Activated CD8-positive, alpha-beta memory T cell treated with anti-CD3 and anti-CD28 coated beads for 1 hour (primary cell): ENCODE measurements around the gene IPO4.

Source experiments
- DNase-seq, 2 donors: peaks; one replicate each; pipeline ENCODE4 v3.0.0-alpha.2; 2020; ENCODE audit warnings: low read depth in 1 of 2; ENCODE audit errors: extremely low read depth in 1 of 2

IPO4 gene

GRCh38 chr14:24177041-24177825 lies 11.4 kb downstream of the IPO4 start:
- DNase-seq, result no peak

- no peak for DNase-seq
Observed at GRCh38 chr14:24176599-24176998, 12.0 kb downstream of the IPO4 start.

GRCh38 chr14:24172871-24173281 lies 15.7 kb downstream of the IPO4 start:
- DNase-seq, result no peak

GRCh38 chr14:24172261-24172860 lies 16.3 kb downstream of the IPO4 start:
- no peak for DNase-seq

DNA sequence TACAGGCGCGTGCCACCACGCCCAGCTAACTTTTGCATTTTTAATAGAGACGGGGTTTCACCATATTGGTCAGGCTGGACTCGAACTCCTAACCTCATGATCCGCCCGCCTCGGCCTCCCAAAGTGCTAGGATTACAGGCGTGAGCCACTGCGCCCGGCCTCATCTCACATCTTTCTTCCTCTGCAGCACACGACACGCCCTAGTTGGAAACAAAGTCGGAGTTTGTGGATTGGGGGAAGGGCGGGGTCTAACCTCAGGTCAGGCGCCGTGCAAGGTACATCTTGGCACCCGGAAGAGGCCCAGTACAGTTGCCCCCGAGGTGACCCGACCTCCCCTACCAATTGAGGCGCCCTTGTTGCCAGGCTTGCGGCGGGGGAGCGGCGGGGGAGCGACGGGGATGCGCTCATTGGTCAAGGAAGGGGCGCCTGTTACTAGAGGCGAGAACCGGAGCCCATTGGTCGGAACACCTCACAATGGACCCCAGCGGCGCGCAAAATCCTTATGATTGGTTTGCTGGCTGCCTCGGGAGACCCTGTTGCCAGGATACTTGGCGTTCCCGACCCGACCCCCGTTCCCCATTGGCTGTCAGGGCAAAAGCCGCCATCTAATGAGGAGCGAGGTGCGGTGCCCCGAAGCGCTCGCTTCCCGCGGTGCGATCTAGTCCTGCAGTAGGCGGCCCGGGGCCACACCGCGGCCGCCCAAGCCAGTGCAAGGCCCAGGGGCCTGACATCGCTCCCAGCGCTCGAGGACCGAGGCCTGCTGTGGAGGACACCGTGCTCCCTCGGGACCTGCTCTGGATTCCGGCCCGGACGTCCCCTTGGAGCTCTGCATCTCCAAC lies 17.0 kb downstream of the IPO4 start, which contains the start of gene REC8:
Gene REC8, plus strand, starts transcription at position 659 of the 839 bp plus-strand sequence. CDS start 473 bp downstream, outside the sequence.
- peak; percentile 56 to 63 for DNase-seq

DNA sequence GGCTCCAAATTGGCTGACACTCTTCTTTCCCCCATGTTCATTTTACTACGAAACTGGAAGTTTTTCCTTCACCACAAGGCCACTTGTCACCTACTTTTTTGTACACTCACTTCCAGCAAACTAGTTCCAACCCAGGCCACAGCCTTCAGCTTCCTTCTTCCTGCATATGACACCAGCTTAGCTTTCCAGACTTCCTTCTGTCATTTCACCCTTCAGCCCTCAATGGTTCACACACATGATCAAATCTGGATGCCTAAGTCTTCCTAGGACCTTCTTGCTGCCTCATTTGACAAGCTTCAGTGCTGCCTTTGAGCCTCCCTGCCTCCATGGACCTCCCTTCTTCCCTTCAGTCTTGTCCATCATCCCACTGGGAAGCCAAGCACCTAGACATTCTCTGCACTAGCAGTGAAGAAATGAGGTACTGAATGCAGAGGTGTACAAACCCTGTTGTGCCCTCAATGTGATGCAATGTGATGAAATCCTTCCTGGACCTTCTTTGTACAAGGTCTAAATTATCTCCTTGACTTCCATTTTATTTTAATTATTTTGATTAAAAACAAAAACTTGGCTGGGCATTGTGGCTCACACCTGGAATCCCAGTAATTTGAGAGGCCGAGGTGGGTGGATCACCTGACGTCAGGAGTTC lies 21.0 kb downstream of the IPO4 start:
- no peak for DNase-seq

GRCh38 chr14:24165785-24166184 lies 22.8 kb downstream of the IPO4 start:
- no peak for DNase-seq

GRCh38 chr14:24164518-24164991 lies 24.1 kb downstream of the IPO4 start:
- no peak for DNase-seq

DNA sequence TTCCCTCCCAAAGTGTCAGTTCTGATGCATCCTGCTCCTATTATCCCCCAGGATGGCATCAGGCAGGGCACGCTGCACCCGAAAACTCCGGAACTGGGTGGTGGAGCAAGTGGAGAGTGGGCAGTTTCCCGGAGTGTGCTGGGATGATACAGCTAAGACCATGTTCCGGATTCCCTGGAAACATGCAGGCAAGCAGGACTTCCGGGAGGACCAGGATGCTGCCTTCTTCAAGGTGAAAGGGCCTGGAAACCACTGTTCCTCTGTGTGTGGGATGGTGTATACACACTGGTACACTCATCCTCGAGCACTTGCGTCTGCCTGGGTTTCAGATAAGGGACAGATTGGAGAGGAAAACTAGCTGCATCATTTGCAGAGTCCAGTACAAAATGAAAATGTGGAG lies 26.5 kb downstream of the IPO4 start:
- DNase-seq, result no peak

GRCh38 chr14:24160850-24161804 lies 27.5 kb downstream of the IPO4 start, which contains the start of gene IRF9:
Gene IRF9, plus strand, starts transcription at chr14:24161265. Its CDS starts 880 bp downstream, at chr14:24162145.
- peak; percentile 94 for DNase-seq

GRCh38 chr14:24160499-24160849 lies 28.1 kb downstream of the IPO4 start:
- no peak for DNase-seq

GRCh38 chr14:24159777-24160498 lies 28.7 kb downstream of the IPO4 start:
- DNase-seq, result no peak

- no peak for DNase-seq
Observed at GRCh38 chr14:24157331-24157730, 31.3 kb downstream of the IPO4 start.

DNA sequence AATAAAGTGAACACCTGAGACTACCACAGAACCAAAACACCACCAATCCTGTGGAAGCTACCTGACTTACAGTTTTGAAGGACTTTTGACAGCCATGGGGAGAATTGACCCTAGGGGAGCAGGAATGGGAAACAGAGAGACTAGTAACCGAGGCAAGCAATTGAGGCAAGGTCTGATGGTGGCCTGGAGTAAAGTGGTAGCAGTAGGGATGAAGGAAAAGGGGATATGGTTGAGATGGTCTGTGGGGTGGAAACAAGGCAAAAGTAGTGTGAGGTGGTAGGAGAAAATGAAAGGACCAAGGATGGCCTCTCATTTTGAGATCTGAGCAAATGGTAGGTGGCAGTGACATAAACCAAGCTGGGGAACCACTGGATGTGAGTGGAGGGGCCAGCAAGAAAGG lies 31.8 kb downstream of the IPO4 start:
- DNase-seq, result no peak

- no peak for DNase-seq
Observed at GRCh38 chr14:24155100-24155499, 33.5 kb downstream of the IPO4 start.

DNA sequence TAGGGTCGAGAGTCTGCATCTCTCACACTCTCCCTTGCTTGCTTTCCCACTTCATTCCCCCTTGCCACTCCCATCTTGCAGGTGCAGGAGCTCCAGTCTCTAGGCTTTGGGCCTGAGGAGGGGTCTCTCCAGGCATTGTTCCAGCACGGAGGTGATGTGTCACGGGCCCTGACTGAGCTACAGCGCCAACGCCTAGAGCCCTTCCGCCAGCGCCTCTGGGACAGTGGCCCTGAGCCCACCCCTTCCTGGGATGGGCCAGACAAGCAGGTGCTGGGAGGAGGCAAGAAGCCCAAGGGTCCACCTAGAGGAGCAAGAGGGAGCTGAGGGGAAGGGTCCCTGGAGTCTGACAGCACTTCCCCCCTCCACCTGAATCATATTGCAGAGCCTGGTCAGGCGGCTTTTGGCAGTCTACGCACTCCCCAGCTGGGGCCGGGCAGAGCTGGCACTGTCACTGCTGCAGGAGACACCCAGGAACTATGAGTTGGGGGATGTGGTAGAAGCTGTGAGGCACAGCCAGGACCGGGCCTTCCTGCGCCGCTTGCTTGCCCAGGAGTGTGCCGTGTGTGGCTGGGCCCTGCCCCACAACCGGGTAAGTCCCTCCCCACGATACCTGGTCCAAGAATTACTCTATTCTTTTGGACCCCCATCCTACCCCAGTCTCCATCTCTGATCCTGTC lies 37.1 kb downstream of the IPO4 start:
- no peak for DNase-seq

DNA sequence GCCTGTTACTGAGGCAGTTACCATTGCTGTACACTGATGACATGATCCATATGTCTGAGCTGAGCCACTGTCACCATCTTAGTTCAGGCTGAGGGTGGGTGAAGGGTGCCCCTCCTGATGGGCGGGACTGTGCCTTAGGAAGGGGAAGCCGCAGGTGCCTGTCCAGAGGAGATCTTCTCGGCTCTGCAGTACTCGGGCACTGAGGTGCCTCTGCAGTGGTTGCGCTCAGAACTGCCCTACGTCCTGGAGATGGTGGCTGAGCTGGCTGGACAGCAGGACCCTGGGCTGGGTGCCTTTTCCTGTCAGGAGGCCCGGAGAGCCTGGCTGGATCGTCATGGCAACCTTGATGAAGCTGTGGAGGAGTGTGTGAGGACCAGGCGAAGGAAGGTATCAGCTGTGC lies 37.6 kb downstream of the IPO4 start:
- DNase-seq, result no peak

- no peak for DNase-seq
Observed at GRCh38 chr14:24150567-24150966, 38.0 kb downstream of the IPO4 start.

GRCh38 chr14:24150061-24150460 lies 38.6 kb downstream of the IPO4 start:
- DNase-seq, result no peak
